NCI-H1092 treated with DMSO at 0.1 percent for 48 hours (cell line): ENCODE results near the gene MRPS25.
A peak's percentile ranks its signal among the peaks of the same experiment; 100 is the strongest.
"Not testable (repeated sequence)": the region's sequence is repeated elsewhere in the genome, so short reads cannot be mapped to it uniquely, and the experiment has no call there.

Source experiments
- DNase-seq: peaks from one replicate; lab custom pipeline; 2025; lab: John Stamatoyannopoulos, UW

MRPS25 gene

DNA sequence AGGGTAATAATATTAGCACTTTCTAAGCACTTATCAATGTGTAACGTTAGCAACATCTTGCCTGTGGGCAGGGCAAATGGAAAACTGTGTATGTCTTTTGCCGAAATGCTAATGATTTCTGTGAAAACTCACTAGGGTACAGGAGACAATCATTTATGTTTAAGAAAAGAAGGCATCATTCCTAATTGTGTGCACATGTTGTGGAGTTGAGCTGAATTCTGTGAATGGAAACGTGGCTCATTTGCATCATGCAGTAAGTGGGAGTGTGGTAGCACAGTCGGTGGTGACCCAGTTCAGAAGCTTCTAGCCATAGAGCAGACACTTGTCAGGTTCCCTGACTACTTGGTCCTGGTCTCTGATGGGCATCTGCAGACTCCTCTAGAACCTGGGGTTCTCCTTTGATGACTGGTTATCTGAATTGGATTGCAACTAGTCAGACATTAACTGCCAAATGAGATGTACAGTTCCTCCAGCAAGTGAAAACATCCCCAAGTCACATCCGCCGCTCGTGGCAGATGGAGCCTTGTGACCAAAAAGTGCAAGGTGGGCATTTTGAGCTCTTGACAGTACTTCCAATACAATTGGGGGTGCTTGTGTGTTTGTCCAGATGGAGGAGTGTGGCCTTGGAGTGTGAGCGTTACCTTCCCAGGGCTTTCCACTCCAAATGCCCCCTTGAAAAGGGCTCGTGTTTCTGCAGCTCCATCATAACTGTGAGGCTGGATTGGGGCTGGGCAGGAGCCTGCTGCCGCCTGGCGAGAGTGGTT, 21.5 kb downstream of the MRPS25 start:
- DNase-seq = no peak

DNA sequence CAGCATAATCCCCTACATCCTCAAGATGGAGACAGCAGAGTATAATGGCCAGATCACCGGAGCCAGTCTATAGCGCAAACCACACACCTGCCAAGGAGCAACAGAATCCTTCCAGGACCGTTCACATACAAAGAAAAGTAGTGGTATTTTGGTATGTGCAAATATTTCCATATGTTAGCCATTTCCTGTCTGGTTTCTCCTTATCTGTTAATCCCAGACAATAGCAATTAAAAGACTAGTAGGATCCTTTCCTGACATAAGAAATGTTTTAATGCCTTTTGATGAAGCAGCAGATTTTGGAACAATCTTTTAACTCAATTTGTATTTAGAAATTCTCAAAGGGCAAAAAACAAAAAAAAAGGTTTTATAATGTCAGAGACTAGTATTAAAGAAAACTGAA, 22.2 kb downstream of the MRPS25 start:
- no peak for DNase-seq

DNA sequence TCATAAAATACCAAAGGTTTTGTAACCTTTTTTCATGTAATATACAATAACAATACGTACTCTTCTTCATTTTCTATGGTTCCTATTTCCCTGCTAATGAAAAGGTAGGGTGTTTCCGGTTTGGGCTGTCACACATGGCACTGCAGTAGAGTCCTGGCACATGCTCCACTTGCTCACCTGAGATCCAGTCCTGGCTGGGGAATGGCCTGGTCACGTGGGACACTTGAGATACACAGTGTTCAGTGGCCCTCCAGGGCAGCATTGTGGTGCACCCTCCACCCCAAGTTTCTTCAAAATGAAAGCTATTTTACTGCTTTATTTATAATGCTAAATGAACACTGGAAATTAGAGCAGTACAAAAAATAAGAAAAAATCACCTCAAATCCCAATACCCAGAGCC, 23.2 kb downstream of the MRPS25 start:
- DNase-seq = no peak

DNA sequence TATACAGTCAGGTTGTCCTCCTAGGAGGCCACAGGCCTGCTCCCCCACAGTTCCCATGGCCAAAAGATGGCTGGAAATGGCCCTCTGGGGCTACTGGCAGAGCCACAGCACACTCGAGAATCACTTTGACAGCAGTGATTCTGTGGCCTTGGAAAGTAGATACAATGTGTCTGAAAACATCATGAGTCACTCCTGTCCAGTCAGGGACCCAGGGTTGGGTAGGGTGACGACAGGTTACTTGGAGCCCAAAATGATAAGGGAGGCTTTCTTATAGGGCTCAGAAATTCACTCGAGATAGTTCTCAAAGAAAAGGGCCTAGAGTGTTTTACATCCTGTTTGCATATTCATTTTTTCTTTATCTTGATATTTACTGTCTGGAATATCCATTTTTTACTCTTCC, 24.3 kb downstream of the MRPS25 start:
- no peak for DNase-seq

DNA sequence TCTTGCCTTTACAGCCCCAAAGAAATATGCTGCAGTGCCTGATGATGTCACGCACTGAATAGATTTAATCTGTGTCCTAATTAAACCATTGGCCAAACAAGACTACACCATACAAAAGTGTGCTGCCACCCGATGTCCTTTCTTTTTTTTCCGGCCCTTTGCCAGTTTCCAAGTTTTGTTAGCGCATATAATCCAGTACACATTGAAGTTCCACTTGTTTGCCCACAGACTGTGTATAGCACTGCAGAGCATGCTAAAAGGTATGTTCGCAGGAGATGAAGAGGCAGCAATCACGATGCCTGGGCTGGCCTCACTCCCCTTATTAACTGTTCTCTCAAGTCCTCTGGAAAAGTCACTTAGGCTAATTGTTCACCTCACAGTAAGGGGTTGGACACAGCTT, 26.8 kb downstream of the MRPS25 start:
- DNase-seq = no peak

DNA sequence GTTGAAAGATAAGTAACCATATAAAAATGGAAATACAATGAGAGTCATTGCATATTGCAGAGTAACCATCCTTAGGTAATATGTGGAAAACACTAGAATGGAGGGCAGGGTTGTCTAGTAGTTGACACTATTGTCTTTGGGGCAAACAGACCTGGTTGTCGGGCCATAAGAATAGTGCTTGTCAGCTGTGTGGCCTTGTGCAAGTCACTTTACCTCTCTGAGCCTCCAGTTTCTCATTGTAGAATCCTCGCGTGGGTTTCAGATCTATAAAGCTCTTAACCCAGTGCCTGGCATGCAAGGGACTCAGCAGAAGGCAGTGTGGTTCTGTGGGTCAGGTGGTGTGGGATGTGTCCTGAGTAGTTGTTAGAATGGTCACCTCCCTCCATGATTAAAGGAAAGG, 32.0 kb downstream of the MRPS25 start:
- DNase-seq = no peak

- no peak for DNase-seq
These were observed 32.5 kb downstream of the MRPS25 start for GRCh38 chr3:15032650-15033049.

DNA sequence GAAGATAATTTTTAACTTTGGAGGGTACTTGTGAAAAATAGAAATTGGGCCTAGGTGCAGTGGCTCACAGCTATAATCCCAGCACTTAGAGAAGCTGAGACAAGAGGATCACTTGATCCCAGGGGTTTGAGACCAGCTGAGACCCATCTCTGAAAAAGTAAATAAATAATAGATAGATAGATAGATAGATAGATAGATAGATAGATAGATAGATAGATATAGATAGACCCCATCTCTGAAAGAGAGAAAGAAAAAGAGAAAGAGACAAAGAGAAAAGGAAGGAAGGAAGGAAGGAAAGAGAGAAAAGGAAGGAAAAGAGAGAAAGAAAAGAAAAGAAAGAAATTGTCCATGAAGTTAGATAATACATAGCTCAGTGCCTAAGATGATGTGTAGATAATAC, 35.5 kb downstream of the MRPS25 start:
- DNase-seq = no peak

GRCh38 chr3:15023719-15024118, 41.4 kb downstream of the MRPS25 start:
- DNase-seq = no peak

DNA sequence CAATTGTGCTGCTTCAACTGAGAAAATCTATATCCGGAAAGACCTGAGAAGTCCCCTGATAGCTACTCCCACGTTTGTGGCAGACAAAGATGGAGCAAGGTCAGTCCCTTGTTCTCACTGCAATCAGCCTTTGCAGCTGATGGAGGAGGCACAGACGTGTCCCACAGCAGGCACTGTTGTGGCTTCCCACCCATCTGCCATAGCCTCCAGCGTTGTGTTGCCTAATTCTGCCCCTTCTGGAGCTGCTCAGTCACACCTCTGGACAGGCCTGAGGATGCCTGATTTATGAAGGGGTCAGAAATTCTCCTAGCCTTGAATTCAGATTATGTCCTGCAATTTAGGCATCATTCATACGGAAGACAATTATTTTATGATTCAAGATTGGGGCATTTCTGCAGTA, 41.9 kb downstream of the MRPS25 start:
- no peak for DNase-seq

- no peak for DNase-seq
These were observed 47.9 kb downstream of the MRPS25 start for GRCh38 chr3:15017191-15017590.

DNA sequence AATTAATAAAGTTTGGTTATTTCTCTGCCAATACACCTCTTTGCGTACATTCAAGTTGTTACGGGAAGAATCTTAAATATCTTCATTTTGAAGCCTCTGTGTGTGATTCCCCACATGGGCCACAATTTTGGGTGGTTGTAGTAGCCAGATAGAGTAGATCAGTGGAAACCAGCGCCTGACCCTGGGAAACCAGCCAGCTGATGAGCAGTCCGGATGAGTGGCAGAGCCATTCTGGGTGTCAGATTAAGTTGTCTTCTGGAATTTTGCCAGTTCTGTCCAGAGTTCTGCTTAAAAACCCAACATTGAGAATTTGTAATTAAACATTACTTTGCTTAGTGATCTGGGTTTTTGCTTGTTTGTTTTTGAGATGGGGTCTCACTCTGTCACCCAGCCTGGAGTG, 49.7 kb downstream of the MRPS25 start:
- no peak for DNase-seq

GRCh38 chr3:15014606-15015328, 50.3 kb downstream of the MRPS25 start:
- no peak for DNase-seq

DNA sequence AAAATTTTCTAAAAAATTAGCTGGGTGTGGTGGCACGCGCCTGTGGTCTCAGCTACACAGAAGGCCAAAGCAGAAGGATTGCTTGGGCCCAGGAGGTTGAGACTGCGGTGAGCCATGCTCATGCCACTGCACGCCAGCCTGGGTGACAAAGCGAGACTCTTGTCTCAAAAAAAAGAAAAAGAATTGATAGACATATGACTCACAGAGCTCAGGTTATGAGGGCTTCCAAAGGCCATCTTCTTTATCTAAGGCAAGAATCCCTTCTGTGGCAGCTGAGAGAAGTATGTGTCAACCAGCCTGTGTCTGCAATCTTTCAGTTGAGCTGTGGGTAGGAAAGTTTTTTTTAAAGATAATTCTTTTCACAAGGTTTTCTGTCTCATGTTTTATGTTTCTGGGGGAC, 53.9 kb downstream of the MRPS25 start:
- DNase-seq = no peak

GRCh38 chr3:15010664-15011063, 54.5 kb downstream of the MRPS25 start:
- DNase-seq = no peak

- no peak for DNase-seq
These were observed 55.9 kb downstream of the MRPS25 start for GRCh38 chr3:15009167-15009566.

GRCh38 chr3:15007681-15008141, 57.4 kb downstream of the MRPS25 start:
- DNase-seq = peak; percentile 13

DNA sequence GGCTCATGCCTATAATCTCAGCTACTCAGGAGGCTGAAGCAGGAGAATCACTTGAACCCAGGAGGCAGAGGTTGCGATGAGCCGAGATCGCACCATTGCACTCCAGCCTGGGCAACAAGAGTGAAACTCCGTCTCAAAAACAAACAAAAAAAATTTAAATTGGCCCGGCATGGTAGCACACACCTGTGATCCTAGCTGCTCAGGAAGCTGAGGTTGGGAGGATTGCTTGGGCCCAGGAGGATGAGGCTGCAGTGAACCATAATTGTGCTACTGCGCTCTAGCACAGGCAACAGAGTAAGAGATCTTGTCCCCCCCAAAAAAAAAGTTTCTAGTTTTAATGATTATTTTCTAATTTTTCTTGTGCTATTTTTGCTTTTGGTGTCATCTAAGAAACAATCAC, 65.9 kb downstream of the MRPS25 start:
- DNase-seq = not testable (repeated sequence)
